ENCODE data around the gene PTGS1.
"Not testable (repeated sequence)": the region's sequence is repeated elsewhere in the genome, so short reads cannot be mapped to it uniquely, and the experiment has no call there.

Gene PTGS1

DNA sequence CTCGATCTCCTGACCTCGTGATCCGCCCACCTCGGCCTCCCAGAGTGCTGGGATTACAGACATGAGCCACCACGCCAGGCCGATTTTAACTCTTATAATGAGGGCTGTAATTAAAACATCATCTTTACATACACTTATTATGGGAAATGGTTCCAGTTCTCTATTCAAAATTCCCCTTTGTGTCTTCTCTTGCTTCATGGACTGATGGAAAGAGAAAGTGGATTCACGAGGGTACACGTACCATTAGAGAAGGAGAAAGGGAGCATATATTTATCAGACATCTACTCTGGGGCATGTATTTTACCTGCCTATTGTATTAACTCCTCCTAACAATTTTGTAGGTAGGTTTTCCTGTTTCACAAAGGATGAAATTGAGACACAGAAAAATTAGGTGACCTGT lies 31.1 kb downstream of the PTGS1 start:
- DNase-seq, result no peak

DNA sequence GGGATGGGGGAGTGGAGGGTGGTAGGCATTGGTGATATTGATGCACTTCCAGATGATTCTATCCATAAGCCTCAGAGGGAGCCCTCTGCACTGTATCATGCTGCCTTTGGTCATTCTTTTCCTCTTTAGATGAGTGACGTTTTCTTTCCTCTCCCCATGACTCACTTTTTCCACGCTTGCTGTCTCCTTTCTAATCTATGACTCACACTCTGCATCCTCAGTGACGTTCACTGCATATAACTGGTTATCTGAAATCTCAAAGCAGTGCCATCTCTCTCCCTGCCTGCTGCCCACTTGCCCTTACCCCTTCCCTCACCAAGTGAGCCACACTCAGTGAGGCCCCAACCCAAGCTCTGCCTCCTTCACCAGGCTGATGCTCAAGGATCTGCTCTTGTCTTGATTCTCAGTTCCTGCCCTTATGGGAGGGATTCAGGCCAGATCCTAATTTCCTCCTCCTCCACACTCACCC lies 31.6 kb downstream of the PTGS1 start:
- peak; percentile 2 for DNase-seq

DNA sequence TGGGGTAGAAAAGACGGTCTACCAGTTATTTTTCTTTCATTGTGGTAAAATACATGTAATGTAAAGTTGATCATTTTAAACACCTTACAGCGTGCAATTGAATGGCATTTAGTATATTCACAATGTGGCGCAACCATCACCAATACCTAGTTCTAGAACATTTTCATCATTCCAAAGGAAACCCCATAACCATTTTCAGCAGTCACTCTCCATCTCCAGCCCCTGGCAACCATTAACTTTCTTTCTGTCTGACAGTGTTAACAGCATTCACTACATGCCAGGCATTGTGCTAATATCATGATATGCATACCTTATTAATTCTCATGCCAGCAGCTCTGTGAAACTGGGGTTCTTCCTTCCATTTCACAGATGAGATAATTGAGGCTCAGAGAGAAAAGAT lies 32.0 kb downstream of the PTGS1 start:
- no peak for DNase-seq

DNA sequence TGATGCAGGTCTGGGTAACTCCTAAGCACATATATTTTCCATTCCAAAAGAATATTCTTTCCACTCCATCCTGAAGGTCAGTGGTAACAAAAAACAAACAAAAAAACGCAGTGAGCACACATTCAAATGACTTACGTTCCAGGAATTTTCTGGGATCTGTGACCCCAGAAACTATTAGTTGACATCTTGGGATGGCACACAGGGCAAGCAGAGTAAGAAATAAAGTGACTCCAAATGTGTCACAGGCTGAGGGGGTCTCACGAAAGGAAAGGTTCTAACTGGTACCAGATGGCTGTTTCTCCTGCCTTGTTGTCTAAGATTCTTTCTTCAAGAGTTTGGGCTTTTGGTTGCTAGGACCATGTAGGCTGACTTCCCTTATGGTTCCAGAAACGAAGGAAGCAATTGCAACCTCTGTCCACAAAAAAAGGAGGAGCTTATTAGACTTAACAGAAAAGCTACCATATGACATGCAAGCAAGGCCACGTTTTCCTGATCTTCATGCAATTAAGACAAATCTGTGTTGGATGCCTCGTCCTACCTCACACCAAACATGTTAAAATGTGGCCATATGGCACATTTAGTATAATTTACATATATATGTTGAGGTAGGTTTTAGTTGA lies 32.7 kb downstream of the PTGS1 start:
- DNase-seq, result no peak

DNA sequence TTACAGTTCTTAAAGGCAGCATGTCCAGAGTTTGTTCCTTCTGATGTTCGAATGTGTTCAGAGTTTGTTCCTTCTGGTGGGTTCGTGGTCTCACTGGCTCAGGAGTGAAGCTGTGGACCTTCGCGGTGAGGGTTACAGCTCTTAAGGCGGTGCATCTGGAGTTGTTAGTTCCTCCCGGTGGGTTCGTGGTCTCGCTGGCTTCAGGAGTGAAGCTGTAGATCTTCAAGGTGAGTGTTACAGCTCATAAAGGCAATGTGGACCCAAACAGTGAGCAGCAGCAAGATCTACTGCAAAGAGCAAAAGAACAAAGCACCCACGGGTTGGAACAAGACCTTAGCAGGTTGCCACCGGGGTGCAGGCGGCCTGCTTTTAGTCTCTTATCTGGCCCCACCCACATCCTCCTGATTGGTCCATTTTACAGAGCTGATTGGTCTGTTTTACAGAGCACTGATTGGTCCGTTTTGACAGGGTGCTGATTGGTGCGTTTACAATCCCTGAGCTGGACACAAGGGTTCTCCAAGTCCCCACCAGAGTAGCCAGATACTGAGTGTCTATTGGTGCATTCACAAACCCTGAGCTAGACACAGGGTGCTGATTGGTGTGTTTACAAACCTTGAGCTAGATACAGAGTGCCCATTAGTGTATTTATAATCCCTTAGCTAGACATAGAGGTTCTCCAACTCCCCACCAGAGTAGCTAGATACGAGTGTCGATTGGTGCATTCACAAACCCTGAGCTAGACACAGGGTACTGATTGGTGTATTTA lies 34.7 kb downstream of the PTGS1 start:
- not testable (repeated sequence) for DNase-seq

DNA sequence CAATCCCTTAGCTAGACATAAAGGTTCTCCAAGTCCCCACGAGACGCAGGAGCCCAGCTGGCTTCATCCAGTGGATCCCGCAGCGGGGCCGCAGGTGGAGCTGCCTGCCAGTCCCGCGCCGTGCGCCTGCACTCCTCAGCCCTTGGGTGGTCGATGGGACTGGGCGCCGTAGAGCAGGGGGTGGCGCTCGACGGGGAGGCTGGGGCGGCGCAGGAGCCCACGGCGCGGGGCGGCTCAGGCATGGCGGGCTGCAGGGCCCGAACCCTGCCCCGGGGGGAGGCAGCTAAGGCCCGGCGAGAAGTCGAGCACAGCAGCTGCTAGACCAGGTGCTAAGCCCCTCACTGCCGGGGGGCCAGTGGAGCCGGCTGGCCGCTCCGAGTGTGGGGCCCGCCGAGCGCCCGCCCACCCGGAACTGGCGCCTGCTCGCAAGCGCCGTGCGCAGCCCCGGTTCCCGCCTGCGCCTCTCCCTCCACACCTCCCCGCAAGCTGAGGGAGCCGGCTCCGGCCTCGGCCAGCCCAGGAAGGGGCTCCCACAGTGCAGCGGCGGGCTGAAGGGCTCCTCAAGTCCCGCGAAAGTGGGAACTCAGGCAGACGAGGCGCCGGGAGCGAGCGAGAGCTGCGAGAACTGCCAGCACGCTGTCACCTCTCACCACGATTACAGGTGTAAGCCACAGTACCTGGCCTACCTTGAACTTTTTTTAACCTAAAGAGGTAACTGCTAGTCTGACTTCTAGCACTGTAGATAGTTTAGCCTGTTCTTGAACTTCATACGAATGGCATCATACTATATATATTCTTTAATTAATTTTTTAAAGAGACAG lies 35.5 kb downstream of the PTGS1 start:
- DNase-seq, result no peak

DNA sequence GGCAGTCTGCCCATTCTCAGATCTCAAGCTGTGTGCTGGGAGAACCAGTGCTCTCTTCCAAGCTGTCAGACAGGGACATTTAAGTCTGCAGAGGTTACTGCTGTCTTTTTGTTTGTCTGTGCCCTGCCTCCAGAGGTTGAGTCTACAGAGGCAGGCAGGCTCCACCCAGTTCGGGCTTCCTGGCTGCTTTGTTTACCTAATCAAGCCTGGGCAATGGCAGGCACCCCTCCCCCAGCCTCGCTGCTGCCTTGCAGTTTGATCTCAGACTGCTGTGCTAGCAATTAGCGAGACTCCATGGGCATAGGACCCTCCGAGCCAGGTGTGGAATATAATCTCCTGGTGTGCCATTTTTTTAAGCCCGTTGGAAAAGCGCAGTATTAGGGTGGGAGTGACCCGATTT lies 43.3 kb downstream of the PTGS1 start:
- DNase-seq, result not testable (repeated sequence)

DNA sequence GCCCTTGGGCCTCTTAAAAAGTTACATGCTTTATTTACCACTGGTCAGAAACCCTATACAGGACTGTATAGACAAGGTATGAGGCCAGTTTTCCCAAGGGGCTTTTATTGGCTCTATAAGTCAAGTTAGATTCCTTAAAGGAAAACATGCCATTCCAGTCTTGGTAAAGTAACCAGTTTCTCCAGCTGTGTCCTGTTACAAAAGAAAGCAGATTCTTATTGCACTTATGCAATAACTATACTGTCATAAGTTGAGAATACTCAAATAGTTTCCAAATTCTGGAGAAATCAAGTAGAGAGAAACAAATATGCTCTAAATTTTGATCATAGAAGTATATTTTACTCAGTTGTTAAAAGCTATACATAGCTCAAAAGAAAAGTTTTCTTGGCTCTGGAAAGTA lies 47.2 kb downstream of the PTGS1 start:
- DNase-seq, result no peak

DNA sequence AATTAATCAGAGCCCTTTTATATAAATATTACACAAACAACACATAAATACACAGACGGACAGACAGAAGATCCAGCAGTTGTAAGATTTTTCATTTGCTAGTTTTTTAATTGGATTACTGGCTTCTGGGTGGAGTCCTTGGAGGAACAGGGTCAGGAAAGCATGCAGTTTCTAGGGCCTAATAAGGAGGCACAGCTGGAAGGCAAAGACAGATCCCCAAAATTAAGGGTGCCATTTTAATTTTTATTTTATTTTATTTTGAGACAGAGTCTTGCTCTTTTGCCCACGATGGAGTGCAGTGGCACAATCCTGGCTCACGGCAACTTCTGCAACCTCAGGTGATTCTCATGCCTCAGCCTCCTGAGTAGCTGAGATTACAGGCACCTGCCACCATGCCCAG lies 49.5 kb downstream of the PTGS1 start:
- DNase-seq, result no peak

DNA sequence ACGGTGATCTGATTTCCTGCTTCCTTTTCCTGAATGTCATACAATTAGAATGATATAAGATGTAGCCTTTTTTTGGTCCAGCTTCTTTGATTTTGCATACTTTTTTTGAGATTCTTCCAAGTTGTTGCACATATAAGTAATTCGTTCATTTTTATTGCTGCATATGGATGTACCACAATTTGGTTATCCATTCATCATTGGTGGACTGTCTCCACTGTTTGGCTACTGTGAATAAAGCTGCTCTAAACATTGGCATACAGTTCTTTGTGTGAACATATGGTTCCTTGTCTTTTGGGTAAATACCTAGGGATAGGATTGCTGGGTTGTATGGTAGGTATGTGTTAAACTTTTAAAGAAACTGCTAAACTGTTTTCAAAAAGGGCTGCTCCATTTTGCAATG lies 54.3 kb downstream of the PTGS1 start:
- DNase-seq, result no peak

DNA sequence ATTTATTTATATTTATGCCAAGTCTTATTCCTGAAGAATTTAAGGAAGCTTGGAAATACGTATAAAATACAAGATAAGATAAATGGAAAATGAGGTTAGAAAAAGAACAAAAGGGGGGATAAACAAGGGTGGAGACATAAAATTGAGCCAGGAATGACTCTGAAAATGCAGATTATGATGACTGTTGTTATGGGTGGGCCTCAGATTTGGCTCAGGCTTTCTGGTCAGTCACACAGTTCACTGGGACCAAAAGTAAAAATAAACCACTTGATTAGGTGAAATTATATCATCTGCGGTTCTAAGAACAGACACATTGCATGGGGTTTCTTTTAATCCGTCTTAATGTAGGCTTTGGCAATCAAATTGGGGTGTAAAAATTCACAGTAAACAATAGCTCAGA lies 55.9 kb downstream of the PTGS1 start:
- DNase-seq, result no peak

DNA sequence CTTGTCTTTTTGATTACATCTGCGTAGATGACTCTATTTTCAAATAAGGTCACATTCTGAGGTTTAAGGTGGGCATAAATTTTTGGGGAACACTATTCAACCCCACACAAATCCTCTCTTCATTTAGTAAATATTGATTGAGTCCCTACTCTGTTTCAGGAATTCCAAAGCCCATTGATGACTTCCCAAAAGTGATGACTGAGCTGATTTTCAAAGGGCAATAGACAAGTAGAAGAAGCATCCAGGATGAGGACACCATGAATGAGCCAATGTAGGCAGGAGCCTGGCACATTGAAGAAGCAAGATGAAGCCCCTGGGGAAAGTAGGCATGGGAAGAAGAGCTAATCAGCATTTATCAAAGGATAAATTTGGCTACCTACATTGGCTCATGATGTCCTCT lies 71.7 kb downstream of the PTGS1 start:
- no peak for DNase-seq

DNA sequence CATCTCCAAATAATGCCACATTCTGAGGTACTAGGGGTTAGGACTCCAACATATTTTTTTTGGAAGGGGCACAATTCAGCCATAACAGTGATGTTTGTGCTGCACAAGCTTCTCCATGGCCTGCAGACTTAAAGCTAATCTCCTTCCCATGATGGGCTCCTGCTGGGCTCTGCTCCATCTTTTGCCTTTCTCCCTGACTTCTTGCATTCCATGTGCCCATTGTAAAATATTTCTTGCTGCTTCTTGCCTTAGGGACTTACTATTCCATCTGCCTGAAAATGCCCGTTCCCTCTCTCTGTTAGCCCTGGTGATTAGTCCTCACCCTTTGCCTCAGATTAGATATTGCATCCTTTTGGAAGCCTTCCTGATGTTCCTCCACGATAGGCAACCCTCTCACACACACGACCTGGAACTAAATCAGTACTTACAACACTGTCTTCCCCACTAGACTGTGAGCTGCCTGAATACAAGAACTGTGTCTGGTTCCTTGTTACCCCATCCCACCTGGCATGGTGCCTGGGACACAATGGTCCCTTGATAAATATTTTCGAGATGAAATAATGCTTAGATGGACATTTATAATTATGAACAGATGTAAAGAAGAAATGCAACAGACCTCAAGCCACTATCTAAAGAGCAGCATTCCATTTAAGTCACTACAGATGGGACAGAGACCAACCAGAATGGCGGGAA lies 73.4 kb downstream of the PTGS1 start:
- DNase-seq, result no peak
